Activated CD8-positive, alpha-beta T cell treated with anti-CD3 and anti-CD28 coated beads for 36 hours (primary cell): Measurements from ENCODE around the gene ANKH. TPM values are rescaled to one million over a fixed set of nuclear protein-coding genes. Genes with fewer than 3 reads are reported as not detected.

Experiments used
- ATAC-seq: fragments of 200-7000 bp; cut with Tn5 transposase; one replicate; pipeline ENCODE4 v1.10.0; 2021; ENCODE audit warnings: mild to moderate bottlenecking, moderate library complexity
- CTCF ChIA-PET: fragments of 350-600 bp; sonication (Branson Sonifier 250); formaldehyde crosslinking; loops from one replicate; lab custom pipeline; 2021; ENCODE audit warnings: antibody characterized with exemption; lab: Charles Lee
- POLR2A ChIA-PET: fragments of 350-600 bp; sonication (Branson Sonifier 250); formaldehyde crosslinking; loops from one replicate; lab custom pipeline; 2021; ENCODE audit warnings: antibody characterized with exemption; lab: Charles Lee
- DNase-seq: peaks from one replicate; pipeline ENCODE4 v3.0.0-alpha.2; 2020
- H3K27ac Mint-ChIP-seq: one replicate; pipeline ENCODE4 v1.8.0; 2021; ENCODE audit warnings: mild to moderate bottlenecking, mixed read lengths
- H3K27me3 Mint-ChIP-seq: one replicate; pipeline ENCODE4 v1.8.0; 2021; ENCODE audit warnings: mixed read lengths
- H3K36me3 Mint-ChIP-seq: one replicate; pipeline ENCODE4 v1.8.0; 2021; ENCODE audit warnings: low read depth, mixed read lengths
- H3K4me1 Mint-ChIP-seq: one replicate; pipeline ENCODE4 v1.8.0; 2021; ENCODE audit warnings: low read depth, mixed read lengths
- H3K4me3 Mint-ChIP-seq: one replicate; pipeline ENCODE4 v1.8.0; 2021; ENCODE audit warnings: mild to moderate bottlenecking, moderate library complexity, mixed read lengths
- H3K9me3 Mint-ChIP-seq: one replicate; pipeline ENCODE4 v1.8.0; 2021; ENCODE audit warnings: mixed read lengths
- intact Hi-C: fragments of 100-400 bp; cut with micrococcal nuclease; formaldehyde crosslinking; loops from one replicate; pipeline ENCODE4 v1.10.0; 2022
- total RNA-seq, 2 experiments: library from RNA; stranded (reverse); gene quantifications; one replicate each; pipeline ENCODE4 v1.2.3, GENCODE V29; 2021
- TF ChIP-seq, protein P1 (sequence below): fragments of 200-600 bp; IDR thresholded peaks from one replicate; pipeline ENCODE4 v1.8.0; 2022; ENCODE audit warnings: antibody characterized with exemption, mild to moderate bottlenecking

ANKH gene
- total RNA-seq, 2 experiments from 2014 or later = 85.4 to 87.2 TPM

DNA sequence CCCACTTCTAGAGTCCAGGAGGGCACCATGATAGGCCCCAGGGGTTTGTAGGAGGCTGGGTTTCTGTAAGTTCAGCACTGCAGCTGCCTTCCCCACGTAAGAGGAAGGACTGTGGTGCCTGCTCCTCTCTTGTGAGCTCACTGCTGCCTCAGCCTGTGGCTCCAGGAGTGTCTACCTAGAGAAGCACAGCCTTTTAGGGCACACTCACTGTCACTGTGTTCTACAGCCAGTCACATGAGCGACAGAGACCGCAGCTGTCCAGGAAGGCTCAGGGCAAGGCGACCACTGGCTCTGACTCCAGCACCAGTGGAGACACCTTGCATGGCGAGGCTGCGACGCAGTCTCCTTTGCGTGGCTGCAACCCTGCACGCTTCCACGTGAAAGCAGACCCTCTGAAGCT, 134.3 kb downstream of the ANKH start:
- CTCF ChIA-PET = interaction anchor here (2.9 kb wide), 1 partner anchor 10 kb away, joined by 12 read pairs; no protein-coding TSS in a partner anchor
- Mint-ChIP-seq H3K9me3 (no peaks in the 10 kb centered on the region), H3K4me3 (no peak overlapping the region), H3K27ac (no peak overlapping the region), H3K4me1 (peaks cover 8% of the 10 kb centered on the region), H3K36me3 (peaks cover 19% of the 10 kb centered on the region), H3K27me3 (no peaks in the 10 kb centered on the region)
- POLR2A ChIA-PET = no interaction called here
- no peak for ATAC-seq
- intact Hi-C loops = no loop called here
- DNase-seq = no peak
- TF ChIP-seq, protein P1, sequence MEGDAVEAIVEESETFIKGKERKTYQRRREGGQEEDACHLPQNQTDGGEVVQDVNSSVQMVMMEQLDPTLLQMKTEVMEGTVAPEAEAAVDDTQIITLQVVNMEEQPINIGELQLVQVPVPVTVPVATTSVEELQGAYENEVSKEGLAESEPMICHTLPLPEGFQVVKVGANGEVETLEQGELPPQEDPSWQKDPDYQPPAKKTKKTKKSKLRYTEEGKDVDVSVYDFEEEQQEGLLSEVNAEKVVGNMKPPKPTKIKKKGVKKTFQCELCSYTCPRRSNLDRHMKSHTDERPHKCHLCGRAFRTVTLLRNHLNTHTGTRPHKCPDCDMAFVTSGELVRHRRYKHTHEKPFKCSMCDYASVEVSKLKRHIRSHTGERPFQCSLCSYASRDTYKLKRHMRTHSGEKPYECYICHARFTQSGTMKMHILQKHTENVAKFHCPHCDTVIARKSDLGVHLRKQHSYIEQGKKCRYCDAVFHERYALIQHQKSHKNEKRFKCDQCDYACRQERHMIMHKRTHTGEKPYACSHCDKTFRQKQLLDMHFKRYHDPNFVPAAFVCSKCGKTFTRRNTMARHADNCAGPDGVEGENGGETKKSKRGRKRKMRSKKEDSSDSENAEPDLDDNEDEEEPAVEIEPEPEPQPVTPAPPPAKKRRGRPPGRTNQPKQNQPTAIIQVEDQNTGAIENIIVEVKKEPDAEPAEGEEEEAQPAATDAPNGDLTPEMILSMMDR = no peak

DNA sequence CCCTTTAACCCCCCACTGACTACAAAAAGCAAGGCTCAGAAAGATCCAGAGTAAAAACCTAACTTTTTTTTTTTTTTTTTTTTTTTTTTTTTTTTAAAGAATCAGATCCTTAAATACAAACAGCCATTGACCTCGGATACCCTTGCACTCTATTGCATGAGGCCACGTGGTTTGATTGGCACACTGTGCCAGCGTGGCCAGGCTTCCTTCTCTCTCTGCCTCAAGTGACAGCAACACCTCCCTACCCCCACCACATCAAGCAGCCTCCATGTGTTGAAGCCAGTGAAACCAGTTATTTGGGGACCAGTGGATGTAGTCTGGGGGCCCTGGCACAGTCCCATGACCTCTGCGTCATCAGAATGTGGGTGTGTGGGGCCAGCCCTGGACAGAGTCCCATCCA, 135.6 kb downstream of the ANKH start:
- TF ChIP-seq, protein P1 = no peak
- CTCF ChIA-PET = no interaction called here
- DNase-seq = no peak
- Mint-ChIP-seq H3K27me3 (no peaks in the 10 kb centered on the region), H3K4me3 (no peak overlapping the region), H3K36me3 (peaks cover 14% of the 10 kb centered on the region), H3K9me3 (no peaks in the 10 kb centered on the region), H3K27ac (no peak overlapping the region), H3K4me1 (no peaks in the 10 kb centered on the region)
- POLR2A ChIA-PET = no interaction called here
- intact Hi-C loops = no loop called here
- no peak for ATAC-seq

DNA sequence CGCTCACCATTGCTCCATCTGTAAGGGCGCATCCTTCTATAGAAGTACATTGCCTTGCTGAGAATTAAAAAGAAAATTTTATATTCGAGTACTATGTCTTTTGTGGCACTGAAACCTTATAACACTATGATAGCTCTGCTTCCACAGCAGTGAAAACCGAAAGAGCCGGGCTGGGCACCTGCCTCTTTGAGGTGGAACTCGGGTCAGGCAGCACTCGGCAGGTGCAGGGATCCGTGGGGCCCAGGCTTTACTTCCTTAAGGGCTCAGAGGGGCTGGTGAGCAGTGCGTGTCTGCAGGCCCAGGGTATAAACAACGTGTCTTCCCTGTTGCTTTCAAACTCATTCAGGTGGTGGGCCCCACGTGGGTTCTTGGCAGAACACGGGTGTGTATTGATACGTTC, 137.2 kb downstream of the ANKH start:
- no peaks in the 10 kb centered on the region for H3K27me3 Mint-ChIP-seq
- no peak overlapping the region for H3K27ac Mint-ChIP-seq
- ChIA-PET CTCF (no interaction called here), POLR2A (no interaction called here)
- H3K36me3 Mint-ChIP-seq = peaks cover 11% of the 10 kb centered on the region
- H3K4me1 Mint-ChIP-seq = no peaks in the 10 kb centered on the region
- H3K9me3 Mint-ChIP-seq = no peaks in the 10 kb centered on the region
- TF ChIP-seq, protein P1 = no peak
- ATAC-seq = no peak
- DNase-seq = no peak
- intact Hi-C loops = no loop called here
- H3K4me3 Mint-ChIP-seq = no peak overlapping the region

DNA sequence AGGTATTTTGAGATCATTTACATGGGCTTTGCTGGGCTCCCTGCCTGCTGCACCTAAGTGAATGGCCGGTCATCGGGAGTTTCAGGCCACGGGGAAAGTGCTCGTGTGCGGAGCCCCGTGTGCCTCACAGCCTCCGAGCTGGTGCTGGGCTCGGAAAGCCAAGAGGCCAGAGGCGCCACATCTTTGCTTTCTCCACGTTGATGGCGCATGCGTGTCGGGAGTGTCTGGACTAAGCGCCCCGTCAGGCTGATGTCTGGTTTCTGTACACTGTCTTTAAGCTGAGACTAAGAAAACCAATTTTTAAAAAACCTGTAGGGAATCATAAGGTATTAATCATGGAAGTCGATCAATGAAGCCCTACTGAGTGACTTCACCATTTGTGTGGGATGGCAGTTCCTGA, 137.9 kb downstream of the ANKH start:
- ChIA-PET POLR2A (no interaction called here), CTCF (no interaction called here)
- H3K36me3 Mint-ChIP-seq = peaks cover 9% of the 10 kb centered on the region
- ATAC-seq = no peak
- TF ChIP-seq, protein P1 = no peak
- intact Hi-C loops = no loop called here
- no peak overlapping the region for H3K4me3 Mint-ChIP-seq
- no peak for DNase-seq
- H3K27me3 Mint-ChIP-seq = no peaks in the 10 kb centered on the region
- no peaks in the 10 kb centered on the region for H3K9me3 Mint-ChIP-seq
- H3K4me1 Mint-ChIP-seq = no peaks in the 10 kb centered on the region
- H3K27ac Mint-ChIP-seq = no peak overlapping the region

DNA sequence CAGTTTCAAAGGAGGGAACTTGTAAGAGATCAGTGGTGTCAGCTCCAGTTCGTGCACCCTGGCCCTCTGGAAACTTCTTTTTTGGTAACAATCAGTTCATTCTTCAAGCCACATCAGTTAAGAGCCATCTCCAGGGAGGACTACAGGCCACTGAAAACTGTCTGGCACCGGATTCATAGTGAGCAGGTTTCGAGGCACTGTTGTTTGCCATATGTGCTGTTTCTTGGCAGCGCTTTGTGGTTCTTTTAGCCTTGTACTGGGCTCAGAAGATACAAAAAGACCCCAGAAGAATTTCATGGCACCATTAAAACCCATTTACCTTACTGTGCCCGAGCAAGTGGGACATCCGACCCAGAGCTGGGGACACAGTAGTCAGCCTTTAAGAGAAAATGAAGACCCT, 138.6 kb downstream of the ANKH start:
- TF ChIP-seq, protein P1 = no peak
- Mint-ChIP-seq H3K36me3 (peaks cover 6% of the 10 kb centered on the region), H3K4me3 (no peak overlapping the region), H3K4me1 (no peaks in the 10 kb centered on the region), H3K27me3 (no peaks in the 10 kb centered on the region), H3K9me3 (no peaks in the 10 kb centered on the region), H3K27ac (peak overlapping the region; percentile 37)
- ATAC-seq (no peak), DNase-seq (no peak)
- ChIA-PET POLR2A (interaction anchor here (1.1 kb wide), 1 partner anchor 260 kb away, joined by 3 read pairs; no protein-coding TSS in a partner anchor), CTCF (interaction anchor here (0.6 to 2.1 kb wide), 3 partner anchors 47 to 273 kb away, joined by 3 to 14 read pairs (median 4); no protein-coding TSS in a partner anchor)
- intact Hi-C loops = no loop called here
